ENCODE results near the gene C1orf50. TPM values are rescaled to one million over a fixed set of nuclear protein-coding genes. Genes with fewer than 3 reads are reported as not detected.

The C1orf50 gene
- total and polyA plus RNA-seq, 2 experiments from 2014 or later: 2.7 to 8.1 TPM

DNA sequence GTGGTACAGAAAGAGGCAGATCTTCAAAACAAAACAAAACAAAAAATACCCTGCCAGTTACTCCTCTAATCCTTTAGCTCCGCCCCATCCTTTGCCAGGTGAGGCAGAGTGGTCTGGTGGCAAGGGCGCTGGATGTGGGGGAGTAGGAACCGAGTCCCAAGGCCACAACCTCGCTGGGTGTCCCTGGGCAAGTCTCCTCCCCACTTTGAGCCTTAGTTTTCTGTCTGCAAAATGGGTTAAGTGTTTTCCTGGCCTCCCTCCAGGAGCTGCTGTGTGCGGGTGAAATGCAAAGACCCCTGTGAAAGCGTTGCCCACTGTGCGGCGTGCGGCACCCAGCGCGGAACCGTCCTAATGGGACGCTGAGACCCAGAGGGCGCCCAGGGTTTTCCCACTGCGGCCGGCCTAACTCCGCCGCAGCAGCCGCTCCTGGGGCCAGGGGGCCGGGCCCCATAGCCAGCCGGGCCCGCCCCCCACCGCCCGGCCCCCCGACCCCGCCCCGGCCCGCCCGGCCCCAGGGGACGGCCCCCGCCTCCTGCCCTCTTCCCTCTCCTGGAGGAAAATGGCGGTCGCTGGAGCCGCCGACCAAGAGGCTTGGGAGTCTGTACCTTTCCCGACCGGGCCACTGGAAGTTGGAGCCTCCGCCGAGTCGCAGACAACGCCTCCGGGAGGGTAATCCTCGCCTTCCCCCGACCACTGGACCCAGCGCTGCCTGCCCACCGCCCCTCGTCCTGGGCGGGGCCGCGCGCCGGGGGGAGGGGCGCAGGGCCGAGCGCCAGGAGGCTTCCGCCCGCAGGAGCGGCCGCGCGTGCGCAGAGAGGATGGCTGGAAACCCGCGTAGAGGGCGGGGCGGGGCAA, 49.8 kb downstream of the C1orf50 start, which contains the start of the genes ERMAP and SVBP:
TSS of gene ERMAP (plus strand) at position 538 of the 855 bp plus-strand sequence. CDS start 13,327 bp downstream, outside the sequence.
TSS of gene SVBP (minus strand) at position 813 of the 855 bp plus-strand sequence. CDS start 853 bp downstream, outside the sequence.
- TF ChIP-seq EZH2phosphoT487 (IDR thresholded peaks at IDR 0.05; ENCODE audit: insufficient read depth, low read depth) (no peak), EZH2 (IDR thresholded peaks at IDR 0.05; ENCODE audit: insufficient read depth, poor library complexity, severe bottlenecking) (no peak)
- H3K9me2 ChIP-seq (ENCODE audit: insufficient read depth): no peaks in the 10 kb centered on the region

GRCh38 chr1:42817440-42817767, 50.4 kb downstream of the C1orf50 start:
- Histone ChIP-seq H3K9me3 (ENCODE audit: low read depth) (no peaks in the 10 kb centered on the region), H3K9ac (peak overlapping the region; percentile 92), H3K27me3 (replicated peaks; ENCODE audit: insufficient read depth) (no peaks in the 10 kb centered on the region), H3K4me2 (ENCODE audit: unreplicated experiment) (peak overlapping the region; percentile 80), H3F3A (ENCODE audit: insufficient read depth) (peaks cover 10% of the 10 kb centered on the region), H3K4me1 (ENCODE audit: insufficient read depth) (peaks cover 15% of the 10 kb centered on the region), H3K36me3 (ENCODE audit: low read depth) (no peaks in the 10 kb centered on the region), H3K4me3 (peak overlapping the region; percentile 85), H3K79me2 (ENCODE audit: insufficient read depth) (peaks cover 44% of the 10 kb centered on the region), H2AFZ (peak overlapping the region; percentile 73), H4K20me1 (ENCODE audit: insufficient read depth) (no peaks in the 10 kb centered on the region), H3K27ac (peak overlapping the region; percentile 96; the same call in 1 of the 2 replicates), H3K9me2 (ENCODE audit: insufficient read depth) (no peaks in the 10 kb centered on the region)
- in situ Hi-C loops (cut with MboI): no loop called here
- DNase-seq: no peak
- TF ChIP-seq EZH2 (IDR thresholded peaks at IDR 0.05; ENCODE audit: insufficient read depth, poor library complexity, severe bottlenecking) (no peak), EZH2phosphoT487 (IDR thresholded peaks at IDR 0.05; ENCODE audit: insufficient read depth, low read depth) (no peak)
- WGBS, 2 experiments (ENCODE audit: low coverage in 1 of 2, low lambda C conversion rate in 2 of 2, missing lambda C conversion rate in 2 of 2): 2% methylated on average over 8 to 13 of the region's 13 CpGs

More for the DNA sequence above, 49.8 kb downstream of the C1orf50 start, which contains the start of the genes ERMAP and SVBP:
- in situ Hi-C loops (cut with MboI): no loop called here
- H3K9ac ChIP-seq: peak within 1 kb of the TSS; percentile 92
- peaks cover 7% of the 10 kb centered on the region for H3F3A ChIP-seq (ENCODE audit: insufficient read depth)
- H3K36me3 ChIP-seq (ENCODE audit: low read depth): no peaks in the 10 kb centered on the region
- no peaks in the 10 kb centered on the region for H3K27me3 ChIP-seq (replicated peaks; ENCODE audit: insufficient read depth)
- peak within 1 kb of the TSS; percentile 90 for H2AFZ ChIP-seq
- H3K27ac ChIP-seq: peak within 1 kb of the TSS; percentile 96
- no peaks in the 10 kb centered on the region for H3K9me3 ChIP-seq (ENCODE audit: low read depth)
- peaks cover 13% of the 10 kb centered on the region for H3K4me1 ChIP-seq (ENCODE audit: insufficient read depth)
- H3K4me3 ChIP-seq: peak within 1 kb of the TSS; percentile 85
- H3K79me2 ChIP-seq (ENCODE audit: insufficient read depth): peaks cover 44% of the 10 kb centered on the region
- peak; percentile 94 for DNase-seq
- 1% methylated on average over 33 to 65 of the region's 66 CpGs for WGBS, 2 experiments (ENCODE audit: low coverage in 1 of 2, low lambda C conversion rate in 2 of 2, missing lambda C conversion rate in 2 of 2)
- no peaks in the 10 kb centered on the region for H4K20me1 ChIP-seq (ENCODE audit: insufficient read depth)
- H3K4me2 ChIP-seq (ENCODE audit: unreplicated experiment): peak within 1 kb of the TSS; percentile 89

DNA sequence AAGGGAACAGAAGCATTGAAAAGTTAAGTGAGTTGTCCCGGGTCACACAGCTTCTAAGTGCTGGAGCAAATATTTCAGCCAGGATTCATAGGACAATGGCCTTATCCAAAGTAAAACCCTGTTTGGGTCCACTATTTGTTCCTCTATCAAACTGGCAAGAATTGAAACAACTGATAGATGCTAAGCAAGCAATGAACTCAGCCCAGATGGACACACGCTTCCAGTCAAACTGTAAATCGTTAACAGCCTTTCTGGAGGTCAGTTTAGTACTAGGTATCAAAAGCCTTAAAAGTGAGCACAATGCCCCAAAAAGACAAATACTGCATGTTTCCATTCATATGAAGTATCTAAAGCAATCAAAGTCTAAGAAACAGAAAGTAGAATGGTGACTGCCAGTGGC, 50.9 kb downstream of the C1orf50 start:
- peaks cover 21% of the 10 kb centered on the region for H3K4me1 ChIP-seq (ENCODE audit: insufficient read depth)
- no peaks in the 10 kb centered on the region for H4K20me1 ChIP-seq (ENCODE audit: insufficient read depth)
- H3K27ac ChIP-seq: no peak overlapping the region
- H3K36me3 ChIP-seq (ENCODE audit: low read depth): no peaks in the 10 kb centered on the region
- TF ChIP-seq EZH2phosphoT487 (IDR thresholded peaks at IDR 0.05; ENCODE audit: insufficient read depth, low read depth) (no peak), EZH2 (IDR thresholded peaks at IDR 0.05; ENCODE audit: insufficient read depth, poor library complexity, severe bottlenecking) (no peak)
- no peak for DNase-seq
- H2AFZ ChIP-seq: 0 out of 2 replicates have a peak overlapping the region, but pooled peaks have one; percentile 73
- peaks cover 44% of the 10 kb centered on the region for H3K79me2 ChIP-seq (ENCODE audit: insufficient read depth)
- 92 to 94% methylated on average over 3 of the region's 3 CpGs for WGBS, 2 experiments (ENCODE audit: low coverage in 1 of 2, low lambda C conversion rate in 2 of 2, missing lambda C conversion rate in 2 of 2)
- no peaks in the 10 kb centered on the region for H3K9me2 ChIP-seq (ENCODE audit: insufficient read depth)
- H3K9me3 ChIP-seq (ENCODE audit: low read depth): no peaks in the 10 kb centered on the region
- H3F3A ChIP-seq (ENCODE audit: insufficient read depth): peaks cover 15% of the 10 kb centered on the region
- H3K4me2 ChIP-seq (ENCODE audit: unreplicated experiment): peak overlapping the region; percentile 80
- peak overlapping the region; percentile 85 for H3K4me3 ChIP-seq
- H3K27me3 ChIP-seq (replicated peaks; ENCODE audit: insufficient read depth): no peaks in the 10 kb centered on the region
- H3K9ac ChIP-seq: peak overlapping the region; percentile 92; the same call in 1 of the 2 replicates
- in situ Hi-C loops (cut with MboI): no loop called here

GRCh38 chr1:42820813-42821212, 53.8 kb downstream of the C1orf50 start:
- in situ Hi-C loops (cut with MboI): no loop called here
- no peaks in the 10 kb centered on the region for H3K36me3 ChIP-seq (ENCODE audit: low read depth)

More at GRCh38 chr1:42820813-42821212, 53.8 kb downstream of the C1orf50 start:
- WGBS, 2 experiments (ENCODE audit: low coverage in 1 of 2, low lambda C conversion rate in 2 of 2, missing lambda C conversion rate in 2 of 2): 0 to 6% methylated on average over 1 of the region's 1 CpG
- H3K9me2 ChIP-seq (ENCODE audit: insufficient read depth): no peaks in the 10 kb centered on the region
- H2AFZ ChIP-seq: no peak overlapping the region
- H3K4me2 ChIP-seq (ENCODE audit: unreplicated experiment): no peak overlapping the region
- H3K27ac ChIP-seq: no peak overlapping the region
- no peak for DNase-seq
- H3K9me3 ChIP-seq (ENCODE audit: low read depth): no peaks in the 10 kb centered on the region
- H3K79me2 ChIP-seq (ENCODE audit: insufficient read depth): peaks cover 44% of the 10 kb centered on the region
- no peaks in the 10 kb centered on the region for H4K20me1 ChIP-seq (ENCODE audit: insufficient read depth)
- H3K27me3 ChIP-seq (replicated peaks; ENCODE audit: insufficient read depth): no peaks in the 10 kb centered on the region
- H3K4me3 ChIP-seq: no peak overlapping the region
- H3F3A ChIP-seq (ENCODE audit: insufficient read depth): peaks cover 17% of the 10 kb centered on the region
- H3K4me1 ChIP-seq (ENCODE audit: insufficient read depth): peaks cover 21% of the 10 kb centered on the region
- TF ChIP-seq EZH2phosphoT487 (IDR thresholded peaks at IDR 0.05; ENCODE audit: insufficient read depth, low read depth) (no peak), EZH2 (IDR thresholded peaks at IDR 0.05; ENCODE audit: insufficient read depth, poor library complexity, severe bottlenecking) (no peak)
- no peak overlapping the region for H3K9ac ChIP-seq
